Esophagus squamous epithelium (tissue), 5 donors: ENCODE measurements around the gene SLC9B2. TPM values are rescaled to one million over a fixed set of nuclear protein-coding genes. Genes with fewer than 3 reads are reported as not detected.

Experiments used
- DNase-seq: peaks from one replicate; lab custom pipeline; 2025; lab: John Stamatoyannopoulos, UW
- H3K27ac ChIP-seq, 4 donors: fragments of 200-600 bp; sonication (generic); one replicate each; pipeline ENCODE4 v1.5.1; 2016 to 2019; ENCODE audit warnings: mild to moderate bottlenecking in 1 of 4
- H3K27me3 ChIP-seq, 4 donors: fragments of 200-600 bp; sonication (generic); 1 replicate in 3 of 4; 2 replicates in 1 of 4; pipeline versions ENCODE4 v1.5.1 to v1.6.0; 2017 to 2021; ENCODE audit warnings: antibody characterized with exemption in 1 of 4
- H3K36me3 ChIP-seq, 3 donors: fragments of 200-600 bp; sonication (generic); one replicate each; pipeline ENCODE4 v1.5.1; 2016 to 2019
- H3K4me1 ChIP-seq, 3 donors: fragments of 200-600 bp; sonication (generic); one replicate each; pipeline ENCODE4 v1.5.1; 2017 to 2019
- H3K4me3 ChIP-seq, 4 donors: fragments of 200-600 bp; sonication (generic); 1 replicate in 3 of 4; 2 replicates in 1 of 4; pipeline ENCODE4 v1.5.1; 2016 to 2019; ENCODE audit warnings: mild to moderate bottlenecking in 2 of 4, moderate library complexity in 1 of 4
- H3K9me3 ChIP-seq, 3 donors: fragments of 200-600 bp; sonication (generic); one replicate each; pipeline ENCODE4 v1.5.1; 2016 to 2019
- POLR2A ChIP-seq, 4 donors: fragments of 450-650 bp; IDR thresholded peaks; one replicate each; pipeline ENCODE4 v1.6.1; 2017; ENCODE audit warnings: antibody characterized with exemption in 4 of 4, mild to moderate bottlenecking in 4 of 4, moderate library complexity in 3 of 4
- WGBS, 2 donors: methylation state at CpG; one replicate each; pipeline ENCODE4 v1.1.5; 2018; 5-methylcytosine and 5-hydroxymethylcytosine counted together
- intact Hi-C: fragments of 100-400 bp; cut with DNase I; formaldehyde crosslinking; loops from one replicate; pipeline ENCODE4 v1.15.0; 2022
- total RNA-seq, 4 donors: library from RNA; depleted of rRNA; stranded (reverse); fragments of >200 nt; gene quantifications; one replicate each; pipeline ENCODE4 v1.1.0, GENCODE V29; 2016
- TF ChIP-seq, protein P1 (sequence below), 6 experiments: fragments of 450-650 bp in 4 of 6; fragments of 200-600 bp in 2 of 6; sonication (generic) in 2 of 6; IDR thresholded peaks; one replicate each; pipeline ENCODE4 v1.5.1; 2016 to 2019; ENCODE audit warnings: antibody characterized with exemption in 6 of 6, mild to moderate bottlenecking in 4 of 6, moderate library complexity in 4 of 6
- donor health status: DM: yes; HTN: yes; CAD: no.

SLC9B2 gene
- total RNA-seq, 4 donors from 2014 or later = 5.0 to 12.6 (median 8.9) TPM

DNA sequence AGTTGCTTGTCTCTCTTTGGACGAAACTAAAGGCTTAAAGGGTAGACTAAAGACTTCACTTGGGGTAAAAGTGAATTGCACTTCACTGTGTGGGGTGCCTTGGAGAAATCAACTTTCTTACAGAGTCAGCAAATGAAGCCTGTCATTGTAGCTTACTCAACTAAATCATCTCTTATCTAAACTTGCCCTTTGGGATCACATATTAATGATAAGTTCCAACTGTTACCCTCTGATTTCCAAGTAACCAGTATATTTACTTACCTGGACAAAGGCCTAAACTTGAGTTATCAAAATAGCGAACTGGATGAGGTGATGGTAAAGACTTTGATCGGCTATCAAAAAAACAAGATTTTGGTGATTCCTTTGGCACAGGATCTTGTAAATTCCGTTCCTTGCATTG, 32.0 kb upstream of the SLC9B2 start:
- no peak for DNase-seq
- TF ChIP-seq POLR2A (IDR thresholded peaks at IDR 0.05) = no peak
- TF ChIP-seq, protein P1, sequence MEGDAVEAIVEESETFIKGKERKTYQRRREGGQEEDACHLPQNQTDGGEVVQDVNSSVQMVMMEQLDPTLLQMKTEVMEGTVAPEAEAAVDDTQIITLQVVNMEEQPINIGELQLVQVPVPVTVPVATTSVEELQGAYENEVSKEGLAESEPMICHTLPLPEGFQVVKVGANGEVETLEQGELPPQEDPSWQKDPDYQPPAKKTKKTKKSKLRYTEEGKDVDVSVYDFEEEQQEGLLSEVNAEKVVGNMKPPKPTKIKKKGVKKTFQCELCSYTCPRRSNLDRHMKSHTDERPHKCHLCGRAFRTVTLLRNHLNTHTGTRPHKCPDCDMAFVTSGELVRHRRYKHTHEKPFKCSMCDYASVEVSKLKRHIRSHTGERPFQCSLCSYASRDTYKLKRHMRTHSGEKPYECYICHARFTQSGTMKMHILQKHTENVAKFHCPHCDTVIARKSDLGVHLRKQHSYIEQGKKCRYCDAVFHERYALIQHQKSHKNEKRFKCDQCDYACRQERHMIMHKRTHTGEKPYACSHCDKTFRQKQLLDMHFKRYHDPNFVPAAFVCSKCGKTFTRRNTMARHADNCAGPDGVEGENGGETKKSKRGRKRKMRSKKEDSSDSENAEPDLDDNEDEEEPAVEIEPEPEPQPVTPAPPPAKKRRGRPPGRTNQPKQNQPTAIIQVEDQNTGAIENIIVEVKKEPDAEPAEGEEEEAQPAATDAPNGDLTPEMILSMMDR (IDR thresholded peaks at IDR 0.05) = no peak
- intact Hi-C loops = no loop called here
- Histone ChIP-seq H3K36me3 (no peaks in the 10 kb centered on the region), H3K4me1 (no peaks in the 10 kb centered on the region), H3K9me3 (no peaks in the 10 kb centered on the region), H3K4me3 (no peak overlapping the region), H3K27ac (no peak overlapping the region), H3K27me3 (no peaks in the 10 kb centered on the region)
- WGBS, 2 donors = 91 to 96% methylated on average over 4 of the region's 4 CpGs

DNA sequence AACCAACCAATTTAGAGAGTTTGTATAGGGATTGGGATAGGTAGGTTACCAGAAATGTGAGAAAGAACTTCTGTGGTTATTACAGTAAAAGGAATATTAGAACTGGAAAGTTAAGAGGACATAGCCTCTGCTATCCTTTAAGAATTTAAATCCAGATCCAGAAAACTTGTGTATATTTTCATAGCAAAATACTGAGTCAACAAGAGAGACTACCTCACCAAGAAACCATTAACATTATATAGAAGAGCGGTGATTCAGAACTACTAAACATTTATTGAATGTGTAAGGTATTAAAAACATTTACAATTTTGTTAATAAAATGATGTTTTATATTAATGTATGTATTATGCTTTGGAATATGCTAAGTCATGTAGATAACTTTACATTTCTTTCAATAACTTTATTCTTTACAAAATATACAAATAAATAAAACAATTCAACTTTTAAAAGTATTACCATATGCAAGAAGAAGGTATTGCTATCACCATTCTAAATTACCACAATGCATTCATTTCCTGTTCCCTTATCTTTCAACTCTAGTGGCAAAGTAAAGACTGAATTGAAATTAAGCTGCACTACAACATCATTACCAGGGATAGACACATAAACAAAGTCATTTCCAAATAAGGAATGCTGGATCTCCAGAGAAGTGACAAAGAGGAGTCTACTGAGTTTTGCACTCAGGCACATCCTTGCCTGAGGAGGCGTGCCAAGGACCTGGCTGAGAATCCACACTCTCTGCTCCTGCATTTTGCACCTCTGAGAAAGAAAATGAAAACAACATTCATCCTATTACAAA, 29.2 kb upstream of the SLC9B2 start:
- H3K27me3 ChIP-seq = no peaks in the 10 kb centered on the region
- H3K9me3 ChIP-seq = no peaks in the 10 kb centered on the region
- DNase-seq = no peak
- H3K27ac ChIP-seq = no peak overlapping the region
- no peak for TF ChIP-seq POLR2A (IDR thresholded peaks at IDR 0.05)
- TF ChIP-seq, protein P1 (IDR thresholded peaks at IDR 0.05) = no peak
- intact Hi-C loops = no loop called here
- no peak overlapping the region for H3K4me3 ChIP-seq
- no peaks in the 10 kb centered on the region for H3K4me1 ChIP-seq
- 91 to 93% methylated on average over 2 of the region's 2 CpGs for WGBS, 2 donors
- H3K36me3 ChIP-seq = no peaks in the 10 kb centered on the region

DNA sequence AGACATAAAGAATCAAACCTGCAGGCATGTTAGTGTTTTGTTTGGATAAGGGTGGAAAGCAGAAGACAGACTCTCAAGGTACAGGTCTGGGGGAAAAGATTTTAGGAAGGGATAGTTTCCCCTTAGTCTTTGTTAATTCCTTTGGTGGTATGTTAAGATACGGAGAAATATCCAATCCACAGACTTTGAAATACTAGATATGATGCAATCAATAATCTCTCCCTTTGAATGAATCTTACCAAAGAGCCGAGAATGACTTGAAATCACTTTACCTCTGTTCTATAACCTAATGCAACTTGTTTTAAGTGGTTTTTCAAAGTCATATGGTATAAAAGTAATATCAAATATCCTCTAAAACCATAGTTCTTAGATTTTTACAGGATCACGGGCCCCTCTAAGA, 28.3 kb upstream of the SLC9B2 start:
- peaks cover 0 to 2% (median 0%) of the 10 kb centered on the region in 3 donors for H3K4me1 ChIP-seq
- H3K36me3 ChIP-seq = no peaks in the 10 kb centered on the region
- no peaks in the 10 kb centered on the region for H3K9me3 ChIP-seq
- intact Hi-C loops = no loop called here
- 92 to 94% methylated on average over 3 of the region's 3 CpGs for WGBS, 2 donors
- no peak overlapping the region for H3K4me3 ChIP-seq
- no peaks in the 10 kb centered on the region for H3K27me3 ChIP-seq
- no peak overlapping the region for H3K27ac ChIP-seq
- no peak for DNase-seq
- TF ChIP-seq, protein P1 (IDR thresholded peaks at IDR 0.05) = no peak
- no peak for TF ChIP-seq POLR2A (IDR thresholded peaks at IDR 0.05)

DNA sequence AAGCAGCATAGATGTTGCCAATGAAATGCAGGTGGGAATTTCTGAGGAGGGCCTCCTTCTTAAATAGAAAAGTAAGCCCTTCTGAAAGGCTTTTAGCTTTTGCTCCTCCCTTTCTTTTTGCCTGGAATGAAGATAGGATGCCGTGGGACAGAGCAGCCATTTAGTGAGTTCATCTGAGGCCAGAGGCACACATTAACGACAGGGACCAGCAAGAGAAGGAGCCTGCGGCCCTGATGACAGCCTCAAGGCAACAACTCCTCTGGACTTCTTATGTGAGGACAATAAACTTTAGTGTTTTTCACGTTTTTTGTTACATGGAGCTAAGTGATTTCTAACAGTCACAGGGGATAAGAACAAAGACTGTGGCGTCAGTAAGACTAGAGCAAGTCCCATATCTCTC, 24.1 kb upstream of the SLC9B2 start:
- no peaks in the 10 kb centered on the region for H3K9me3 ChIP-seq
- H3K36me3 ChIP-seq = no peaks in the 10 kb centered on the region
- no peak for TF ChIP-seq POLR2A (IDR thresholded peaks at IDR 0.05)
- TF ChIP-seq, protein P1 (IDR thresholded peaks at IDR 0.05) = no peak
- no peak overlapping the region for H3K27ac ChIP-seq
- intact Hi-C loops = no loop called here
- DNase-seq = no peak
- peaks cover 4 to 37% (median 9%) of the 10 kb centered on the region in 3 donors for H3K4me1 ChIP-seq
- no peaks in the 10 kb centered on the region for H3K27me3 ChIP-seq
- WGBS, 2 donors = 67% methylated on average over 5 of the region's 5 CpGs
- H3K4me3 ChIP-seq = no peak overlapping the region

DNA sequence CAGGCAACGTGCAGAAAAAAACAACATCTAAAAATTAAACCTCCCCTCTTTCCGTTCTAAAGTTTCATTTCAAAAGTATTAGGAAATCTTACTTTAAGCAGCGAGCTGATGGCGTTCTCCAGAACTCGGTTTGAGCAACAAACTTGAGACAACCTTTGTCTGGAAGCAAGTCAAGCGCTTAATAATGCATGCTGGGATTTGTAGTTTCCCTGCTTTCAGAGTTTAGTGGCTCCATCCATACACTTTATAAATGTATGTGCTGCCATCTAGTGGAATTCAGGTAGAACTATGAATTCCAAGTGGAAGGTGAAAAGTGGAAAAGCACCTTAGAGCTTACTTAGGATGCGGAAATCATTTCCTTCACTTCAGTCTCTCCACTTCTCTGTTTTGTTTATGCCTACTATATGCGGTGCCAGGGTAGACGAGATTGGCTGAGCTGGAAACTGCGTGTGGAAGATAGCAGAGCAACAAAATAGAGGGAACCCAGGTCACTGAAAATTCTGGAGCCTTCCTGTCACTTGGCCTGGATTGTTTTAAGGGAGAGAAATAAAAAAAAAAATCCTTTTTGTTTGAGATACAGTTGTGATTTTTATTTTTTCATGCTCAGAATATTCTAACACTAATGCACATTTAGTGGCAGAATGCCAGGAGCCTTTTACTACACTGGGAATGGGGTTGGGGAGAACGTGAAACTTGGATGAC, 23.3 kb upstream of the SLC9B2 start, which contains the start of gene BDH2:
BDH2 (minus strand) TSS at position 144 of the 702 bp plus-strand sequence. CDS start 3,580 bp downstream, outside the sequence.
- intact Hi-C loops = loop anchor here (10.0 kb wide), 1 partner anchor 65 kb away; no protein-coding TSS in a partner anchor
- TF ChIP-seq, protein P1 (IDR thresholded peaks at IDR 0.05) = peak; percentile 76 to 90 (median 84)
- peak in 2 of 4 donors; percentile 10 to 31 for TF ChIP-seq POLR2A (IDR thresholded peaks at IDR 0.05)
- no peaks in the 10 kb centered on the region for H3K36me3 ChIP-seq
- H3K27ac ChIP-seq = peak within 1 kb of the TSS; percentile 62 to 82 (median 78)
- 9 to 12% methylated on average over 11 of the region's 11 CpGs for WGBS, 2 donors
- H3K9me3 ChIP-seq = no peaks in the 10 kb centered on the region
- no peaks in the 10 kb centered on the region for H3K27me3 ChIP-seq
- peak within 1 kb of the TSS; percentile 28 to 67 (median 48) for H3K4me3 ChIP-seq
- H3K4me1 ChIP-seq = peaks cover 4 to 37% (median 9%) of the 10 kb centered on the region in 3 donors
- DNase-seq = no peak
